Activated naive CD8-positive, alpha-beta T cell (primary cell): ENCODE measurements around the gene TSPY8.
"Not testable (repeated sequence)": the region's sequence is repeated elsewhere in the genome, so short reads cannot be mapped to it uniquely, and the experiment has no call there.

Source experiments
- H3K27ac Mint-ChIP-seq: one replicate; pipeline ENCODE4 v1.8.0; 2021; ENCODE audit warnings: mixed read lengths
- H3K27me3 Mint-ChIP-seq: one replicate; pipeline ENCODE4 v1.8.0; 2021; ENCODE audit warnings: mixed read lengths
- H3K36me3 Mint-ChIP-seq: one replicate; pipeline ENCODE4 v1.8.0; 2021; ENCODE audit warnings: mixed read lengths
- H3K4me1 Mint-ChIP-seq: one replicate; pipeline ENCODE4 v1.8.0; 2021; ENCODE audit warnings: low read depth, mixed read lengths
- H3K4me3 Mint-ChIP-seq: one replicate; pipeline ENCODE4 v1.8.0; 2021; ENCODE audit warnings: mild to moderate bottlenecking, mixed read lengths
- H3K9me3 Mint-ChIP-seq: one replicate; pipeline ENCODE4 v1.8.0; 2021; ENCODE audit warnings: low read depth, mixed read lengths

TSPY8 gene, protein sequence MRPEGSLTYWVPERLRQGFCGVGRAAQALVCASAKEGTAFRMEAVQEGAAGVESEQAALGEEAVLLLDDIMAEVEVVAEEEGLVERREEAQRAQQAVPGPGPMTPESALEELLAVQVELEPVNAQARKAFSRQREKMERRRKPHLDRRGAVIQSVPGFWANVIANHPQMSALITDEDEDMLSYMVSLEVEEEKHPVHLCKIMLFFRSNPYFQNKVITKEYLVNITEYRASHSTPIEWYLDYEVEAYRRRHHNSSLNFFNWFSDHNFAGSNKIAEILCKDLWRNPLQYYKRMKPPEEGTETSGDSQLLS

DNA sequence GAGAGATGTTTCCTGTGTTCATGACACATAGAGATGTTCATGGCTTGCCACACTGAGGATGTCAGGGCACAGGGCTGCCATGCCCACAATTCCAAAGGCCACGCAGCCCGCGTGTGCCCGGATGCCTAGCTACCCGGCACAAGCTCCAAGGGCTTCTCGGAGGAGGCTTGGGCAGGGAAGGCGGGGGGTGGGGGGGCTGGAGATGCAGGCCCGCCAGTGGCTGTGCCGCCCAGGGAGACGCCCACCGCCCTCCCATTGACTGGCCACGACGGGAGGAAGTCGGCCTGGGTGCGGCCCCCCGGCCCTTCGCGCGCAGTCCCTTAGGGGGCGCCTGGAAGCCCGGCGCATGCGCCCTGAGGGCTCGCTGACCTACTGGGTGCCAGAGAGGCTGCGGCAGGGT is at the start of gene TSPY8:
TSS of gene TSPY8 (plus strand) at position 301 of the 400 bp plus-strand sequence. CDS start at position 347, 46 bp downstream.
- not testable (repeated sequence) for H3K27ac Mint-ChIP-seq, H3K4me3 Mint-ChIP-seq, H3K9me3 Mint-ChIP-seq, H3K27me3 Mint-ChIP-seq, H3K36me3 Mint-ChIP-seq, H3K4me1 Mint-ChIP-seq

GRCh38 chrY:9320996-9321395 is 36.6 kb upstream of the TSPY8 start:
- no peaks in the 10 kb centered on the region for H3K4me1 Mint-ChIP-seq
- no peak overlapping the region for H3K4me3 Mint-ChIP-seq
- no peaks in the 10 kb centered on the region for H3K9me3 Mint-ChIP-seq
- H3K27ac Mint-ChIP-seq, result no peak overlapping the region
- H3K27me3 Mint-ChIP-seq, result no peaks in the 10 kb centered on the region
- no peaks in the 10 kb centered on the region for H3K36me3 Mint-ChIP-seq

DNA sequence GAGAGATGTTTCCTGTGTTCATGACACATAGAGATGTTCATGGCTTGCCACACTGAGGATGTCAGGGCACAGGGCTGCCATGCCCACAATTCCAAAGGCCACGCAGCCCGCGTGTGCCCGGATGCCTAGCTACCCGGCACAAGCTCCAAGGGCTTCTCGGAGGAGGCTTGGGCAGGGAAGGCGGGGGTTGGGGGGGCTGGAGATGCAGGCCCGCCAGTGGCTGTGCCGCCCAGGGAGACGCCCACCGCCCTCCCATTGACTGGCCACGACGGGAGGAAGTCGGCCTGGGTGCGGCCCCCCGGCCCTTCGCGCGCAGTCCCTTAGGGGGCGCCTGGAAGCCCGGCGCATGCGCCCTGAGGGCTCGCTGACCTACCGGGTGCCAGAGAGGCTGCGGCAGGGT is 20.4 kb upstream of the TSPY8 start, which contains the start of gene TSPY4:
TSS of gene TSPY4 (plus strand) at position 301 of the 400 bp plus-strand sequence. CDS start at position 347, 46 bp downstream.
- H3K27ac Mint-ChIP-seq, H3K27me3 Mint-ChIP-seq, H3K4me3 Mint-ChIP-seq, H3K9me3 Mint-ChIP-seq, H3K4me1 Mint-ChIP-seq, H3K36me3 Mint-ChIP-seq: not testable (repeated sequence)

DNA sequence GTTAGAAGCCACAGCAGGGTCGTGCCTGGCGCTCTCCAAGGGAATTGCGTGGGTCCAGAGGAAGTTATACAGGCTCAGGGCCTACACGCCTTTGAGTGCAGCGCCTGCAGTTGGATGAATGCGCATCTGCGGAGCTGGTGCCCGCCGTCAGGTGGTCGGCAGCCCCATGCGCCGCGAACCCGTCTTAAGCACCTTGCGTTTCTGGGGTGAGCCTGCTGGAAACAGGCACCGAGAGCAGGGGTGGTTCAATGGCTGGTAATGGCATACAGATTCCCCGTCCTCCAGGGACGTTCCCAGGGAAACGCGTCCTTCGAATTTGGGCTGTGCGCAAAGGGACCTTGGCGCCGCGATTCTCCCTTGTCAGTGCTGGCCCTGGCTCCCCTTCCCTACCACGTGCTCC is 38.9 kb downstream of the TSPY8 start:
- H3K27ac Mint-ChIP-seq, H3K9me3 Mint-ChIP-seq, H3K4me3 Mint-ChIP-seq, H3K27me3 Mint-ChIP-seq, H3K4me1 Mint-ChIP-seq, H3K36me3 Mint-ChIP-seq: not testable (repeated sequence)

- not testable (repeated sequence) for H3K27me3 Mint-ChIP-seq, H3K4me3 Mint-ChIP-seq, H3K36me3 Mint-ChIP-seq, H3K4me1 Mint-ChIP-seq, H3K9me3 Mint-ChIP-seq, H3K27ac Mint-ChIP-seq
Observed at GRCh38 chrY:9398121-9398520, 40.5 kb downstream of the TSPY8 start, which contains the start of gene TSPY3. TSS of gene TSPY3 (plus strand) at chrY:9398421. CDS start at chrY:9398467, 46 bp downstream.
